ENCODE results near the gene DENND1A.
"Not testable (repeated sequence)": the region's sequence is repeated elsewhere in the genome, so short reads cannot be mapped to it uniquely, and the experiment has no call there.

The DENND1A gene

GRCh38 chr9:123771690-123772089 lies 158.2 kb downstream of the DENND1A start:
- DNase-seq (ENCODE audit: low spot score), result no peak

GRCh38 chr9:123769719-123770118 lies 160.2 kb downstream of the DENND1A start:
- DNase-seq (ENCODE audit: low spot score), result no peak

- DNase-seq (ENCODE audit: low spot score), result no peak
These were observed 165.9 kb downstream of the DENND1A start for GRCh38 chr9:123763910-123764588.

GRCh38 chr9:123761905-123762605 lies 167.9 kb downstream of the DENND1A start:
- DNase-seq (ENCODE audit: low spot score), result no peak

GRCh38 chr9:123757960-123758359 lies 172.0 kb downstream of the DENND1A start:
- no peak for DNase-seq (ENCODE audit: low spot score)

- DNase-seq (ENCODE audit: low spot score), result no peak
These were observed 172.4 kb downstream of the DENND1A start for GRCh38 chr9:123757547-123757946.

- no peak for DNase-seq (ENCODE audit: low spot score)
These were observed 173.3 kb downstream of the DENND1A start for GRCh38 chr9:123756484-123757106.

GRCh38 chr9:123753669-123754258 lies 176.2 kb downstream of the DENND1A start:
- no peak for DNase-seq (ENCODE audit: low spot score)

GRCh38 chr9:123753016-123753415 lies 176.9 kb downstream of the DENND1A start:
- no peak for DNase-seq (ENCODE audit: low spot score)

- no peak for DNase-seq (ENCODE audit: low spot score)
These were observed 180.2 kb downstream of the DENND1A start for GRCh38 chr9:123749580-123750202.

- no peak for DNase-seq (ENCODE audit: low spot score)
These were observed 183.2 kb downstream of the DENND1A start for GRCh38 chr9:123746765-123747164.

- DNase-seq (ENCODE audit: low spot score), result no peak
These were observed 184.0 kb downstream of the DENND1A start for GRCh38 chr9:123745933-123746332.

GRCh38 chr9:123745451-123745850 lies 184.5 kb downstream of the DENND1A start:
- no peak for DNase-seq (ENCODE audit: low spot score)

GRCh38 chr9:123743737-123744136 lies 186.2 kb downstream of the DENND1A start:
- no peak for DNase-seq (ENCODE audit: low spot score)

- DNase-seq (ENCODE audit: low spot score), result no peak
These were observed 187.7 kb downstream of the DENND1A start for GRCh38 chr9:123742009-123742767.

- no peak for DNase-seq (ENCODE audit: low spot score)
These were observed 188.7 kb downstream of the DENND1A start for GRCh38 chr9:123741214-123741613.

GRCh38 chr9:123739902-123740301 lies 190.0 kb downstream of the DENND1A start:
- DNase-seq (ENCODE audit: low spot score), result no peak

- DNase-seq (ENCODE audit: low spot score), result no peak
These were observed 190.5 kb downstream of the DENND1A start for GRCh38 chr9:123739387-123739786.

- no peak for DNase-seq (ENCODE audit: low spot score)
These were observed 191.3 kb downstream of the DENND1A start for GRCh38 chr9:123738648-123739047.

- DNase-seq (ENCODE audit: low spot score), result no peak
These were observed 194.6 kb downstream of the DENND1A start for GRCh38 chr9:123735376-123735775.

GRCh38 chr9:123728571-123728970 lies 201.4 kb downstream of the DENND1A start:
- DNase-seq (ENCODE audit: low spot score), result not testable (repeated sequence)

GRCh38 chr9:123727332-123727731 lies 202.6 kb downstream of the DENND1A start:
- no peak for DNase-seq (ENCODE audit: low spot score)
